Limb (tissue), 2 donors: ENCODE results near the gene TMEM139.
"Not testable (repeated sequence)": the region's sequence is repeated elsewhere in the genome, so short reads cannot be mapped to it uniquely, and the experiment has no call there.

Experiments
- DNase-seq, 2 donors: peaks; one replicate each; pipeline ENCODE4 v3.0.0-alpha.2; 2016; ENCODE audit errors: extremely low spot score in 2 of 2

TMEM139 gene

DNA sequence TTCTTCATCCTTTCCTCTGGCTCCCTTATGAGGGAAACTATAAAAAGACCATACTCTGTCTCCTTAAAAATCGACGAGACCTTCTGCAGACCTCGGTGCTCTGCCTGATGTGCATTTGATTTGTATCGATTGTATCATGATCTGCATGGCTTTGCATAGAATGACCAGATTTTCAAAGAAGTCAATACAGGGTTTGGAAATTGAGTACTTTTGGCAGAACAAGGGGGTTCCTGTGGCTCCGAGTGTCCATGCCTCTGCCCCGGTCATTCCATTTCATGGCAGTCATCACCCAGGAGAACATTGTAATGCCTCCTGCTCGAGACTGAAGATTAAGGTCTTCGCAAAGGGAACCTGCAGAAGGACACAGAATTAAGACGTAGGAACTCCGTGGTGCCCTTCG lies 4.1 kb downstream of the TMEM139 start:
- DNase-seq = no peak

DNA sequence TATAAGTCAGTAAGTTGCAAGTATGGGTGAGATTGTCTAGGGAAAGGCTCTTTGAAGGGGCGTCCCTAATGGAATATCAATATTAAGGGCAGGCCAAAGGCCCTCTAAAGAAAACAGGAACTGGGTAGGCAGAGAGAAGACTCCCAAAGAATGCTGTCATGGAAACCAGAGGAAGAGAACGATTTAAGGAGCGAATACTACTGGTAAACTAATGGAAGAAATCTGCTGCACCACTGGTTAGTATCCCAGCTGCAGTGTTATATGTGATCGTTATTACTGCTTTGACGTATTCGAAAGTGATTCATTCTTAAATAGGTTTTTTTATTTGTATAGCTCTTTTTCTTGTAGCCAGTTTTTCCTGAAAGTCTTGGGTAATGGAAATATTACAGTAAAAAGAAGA lies 4.7 kb downstream of the TMEM139 start:
- no peak for DNase-seq

DNA sequence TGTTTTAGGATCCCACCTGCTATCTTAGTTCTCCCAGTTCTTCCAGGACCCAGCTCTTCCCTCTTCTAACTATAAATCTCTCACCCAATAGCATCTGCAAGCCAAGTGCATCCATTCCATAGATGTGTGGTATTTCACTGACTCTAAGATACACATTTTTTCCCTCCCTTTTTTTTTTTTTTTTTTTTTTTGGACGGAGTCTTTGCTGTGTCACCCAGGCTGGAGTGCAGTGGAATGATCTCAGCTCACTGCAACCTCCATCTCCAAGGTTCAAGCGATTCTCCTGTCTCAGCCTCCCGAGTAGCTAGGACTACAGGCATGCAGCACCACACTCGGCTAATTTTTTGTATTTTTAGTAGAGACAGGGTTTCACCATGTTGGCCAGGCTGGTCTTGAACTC lies 5.1 kb downstream of the TMEM139 start:
- DNase-seq = not testable (repeated sequence)

DNA sequence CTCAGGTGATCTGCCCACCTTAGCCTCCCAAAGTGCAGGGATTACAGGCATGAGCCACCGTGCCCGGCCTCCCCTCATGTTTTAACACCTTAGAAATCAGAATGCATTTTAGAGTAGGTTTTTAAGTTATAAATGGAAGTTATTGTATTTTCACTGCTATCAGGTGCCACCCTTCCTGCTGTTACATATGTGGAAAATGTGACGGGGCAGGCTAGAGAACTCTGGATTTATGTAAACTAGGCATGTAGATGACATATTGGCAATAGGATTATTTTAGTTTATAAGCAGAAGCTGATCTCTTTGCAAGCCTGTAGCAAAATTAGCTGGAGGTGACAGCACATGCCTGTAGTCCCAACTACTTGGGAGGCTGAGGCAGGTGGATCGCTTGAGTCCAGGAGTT lies 5.5 kb downstream of the TMEM139 start:
- DNase-seq = no peak

DNA sequence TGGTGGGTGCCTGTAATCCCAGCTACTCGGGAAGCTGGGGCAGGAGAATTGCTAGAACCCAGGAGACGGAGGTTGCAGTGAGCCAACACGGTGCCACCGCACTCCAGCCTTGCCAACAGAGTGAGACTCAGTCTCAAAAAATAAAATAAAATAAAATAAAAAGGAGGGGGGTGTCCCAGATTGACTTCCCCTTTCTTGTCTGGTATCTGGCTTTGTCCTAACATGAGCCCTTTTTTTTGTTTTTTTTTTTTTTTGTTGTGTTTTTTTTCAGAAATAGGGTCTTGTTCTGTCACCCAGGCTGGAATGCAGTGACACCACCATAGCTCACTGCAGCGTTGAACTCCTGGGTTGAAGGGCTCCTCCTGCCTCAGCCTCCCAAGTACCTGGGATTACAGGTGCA lies 8.1 kb downstream of the TMEM139 start:
- DNase-seq = no peak

DNA sequence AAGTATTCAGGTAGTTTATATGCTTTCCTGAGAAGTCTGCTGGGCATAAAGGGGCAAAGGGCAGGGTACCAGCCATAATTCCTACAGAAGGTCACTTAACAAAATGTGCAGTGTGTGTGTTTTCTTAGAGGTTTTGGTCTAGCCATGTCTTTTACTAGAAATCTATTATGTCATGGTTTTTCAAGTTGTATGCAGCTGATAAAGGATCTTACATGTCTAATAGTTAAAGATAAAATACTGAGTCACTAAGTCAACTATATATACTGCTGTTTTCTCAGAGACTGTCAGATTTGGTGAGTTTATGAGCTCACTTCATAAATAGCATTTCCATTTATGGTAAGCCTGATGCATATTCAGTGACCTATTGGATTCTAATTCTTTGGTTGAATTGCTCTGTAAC lies 11.1 kb downstream of the TMEM139 start:
- no peak for DNase-seq

DNA sequence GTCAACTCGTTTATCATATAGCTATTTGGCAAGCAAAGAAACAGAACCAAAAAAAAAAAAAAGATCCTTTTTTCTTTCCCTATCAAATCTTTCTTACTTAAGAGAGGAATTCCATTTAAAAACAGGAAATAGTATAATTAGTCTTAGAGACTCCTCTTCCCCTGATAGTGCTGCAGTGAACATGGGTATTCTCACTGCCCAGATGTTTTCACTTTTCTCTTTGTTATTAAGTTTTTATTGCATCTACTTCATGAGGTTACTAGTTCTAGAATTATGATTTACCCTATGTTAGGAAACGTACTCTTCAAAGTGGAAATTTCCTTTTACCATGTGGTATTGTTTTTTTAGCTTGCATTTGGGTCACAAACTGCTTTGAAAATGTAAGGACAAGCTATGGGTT lies 11.9 kb downstream of the TMEM139 start:
- no peak for DNase-seq

DNA sequence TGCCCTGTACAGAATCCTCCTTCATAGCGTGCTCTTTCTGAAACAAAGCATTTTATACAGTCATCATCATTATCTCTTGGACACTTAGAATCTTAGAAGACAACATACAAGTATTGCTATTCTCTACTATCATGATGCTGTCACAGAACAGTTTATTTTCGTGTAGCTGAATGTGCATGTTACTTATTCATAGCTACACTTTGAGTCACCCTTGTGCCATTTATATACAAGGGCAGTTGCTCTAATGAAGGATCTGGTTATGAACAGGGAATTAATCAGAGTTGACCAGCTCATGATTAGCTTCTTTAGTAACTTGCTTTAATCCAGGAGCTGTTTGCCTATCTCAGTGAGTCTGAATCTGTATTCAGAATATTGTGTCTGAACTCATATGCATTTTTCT lies 14.6 kb downstream of the TMEM139 start:
- DNase-seq = no peak

DNA sequence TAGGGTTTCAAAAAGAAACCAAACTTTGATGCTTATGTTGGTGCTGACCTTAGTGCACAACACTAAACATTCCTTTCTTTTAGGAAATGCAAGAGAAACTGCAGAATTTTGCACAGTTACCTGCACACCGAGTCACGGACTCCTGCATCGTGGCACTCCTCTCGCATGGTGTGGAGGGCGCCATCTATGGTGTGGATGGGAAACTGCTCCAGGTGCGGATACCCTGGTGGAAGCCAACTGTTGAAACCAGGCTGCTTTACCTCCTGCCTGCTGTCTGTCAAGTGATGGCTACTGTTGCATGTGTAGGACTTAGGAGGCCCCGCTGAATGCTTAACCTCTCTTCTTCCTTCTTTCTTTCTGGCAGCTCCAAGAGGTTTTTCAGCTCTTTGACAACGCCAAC lies 15.1 kb downstream of the TMEM139 start:
- DNase-seq = no peak

DNA sequence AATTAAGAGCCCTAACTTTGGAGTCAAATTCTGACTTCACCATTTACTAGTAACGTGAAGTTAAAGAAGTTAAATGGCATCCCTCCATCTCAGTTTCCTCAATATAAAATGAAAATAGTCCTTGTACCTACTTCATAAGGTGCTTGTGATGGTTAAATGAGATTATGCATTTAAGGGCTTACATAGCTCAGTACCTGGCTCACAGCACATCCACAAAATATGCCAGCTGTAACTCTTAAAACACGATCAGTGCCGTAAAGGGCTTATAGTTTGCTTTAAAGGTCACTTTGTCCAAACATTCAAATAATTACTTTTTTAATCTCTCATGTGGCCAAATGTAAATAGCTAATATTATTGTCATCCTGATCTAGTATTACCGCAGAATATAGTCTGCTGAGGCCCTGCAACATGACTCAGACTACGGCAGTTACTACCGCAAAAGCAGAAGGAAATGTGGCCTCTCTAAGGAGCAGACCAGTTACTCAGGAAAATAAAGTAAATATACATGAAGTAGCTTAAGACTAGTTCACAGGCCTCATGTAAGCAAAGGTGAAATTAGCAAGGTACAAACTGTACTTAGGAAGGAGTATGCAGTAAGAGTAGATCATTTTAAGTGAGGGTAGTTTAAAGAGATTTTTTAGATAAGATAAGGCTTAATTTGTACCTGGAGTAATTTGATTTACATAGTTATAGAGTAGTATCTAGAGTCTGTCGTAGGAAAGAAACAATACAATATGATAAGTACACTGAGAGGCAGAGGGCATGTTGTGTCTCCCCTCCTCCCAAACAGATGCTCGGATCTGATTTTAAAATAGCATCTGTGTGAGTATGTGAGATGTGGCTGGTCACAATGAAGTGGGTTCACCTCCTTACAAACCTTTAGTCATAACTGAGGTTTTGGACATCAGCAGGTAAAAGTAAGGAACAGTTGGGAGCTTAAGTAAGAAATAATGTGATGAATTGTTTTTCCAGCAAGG lies 16.5 kb downstream of the TMEM139 start:
- DNase-seq = no peak

DNA sequence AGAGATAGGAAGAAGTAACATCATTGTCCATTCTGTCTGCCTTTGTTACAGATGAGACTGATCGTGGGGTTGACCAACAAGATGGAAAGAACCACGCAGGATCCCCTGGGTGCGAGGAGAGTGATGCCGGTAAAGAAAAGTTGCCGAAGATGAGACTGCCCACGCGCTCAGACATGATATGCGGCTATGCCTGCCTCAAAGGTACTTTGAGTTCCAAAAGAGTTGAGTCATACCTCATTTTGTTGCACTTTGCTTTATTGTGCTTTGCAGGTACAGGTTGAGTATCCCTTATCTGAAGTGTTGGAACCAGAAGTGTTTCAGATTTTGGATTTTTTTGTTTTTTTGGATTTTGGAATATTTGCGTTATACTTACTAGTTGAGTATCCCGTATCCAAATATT lies 19.0 kb downstream of the TMEM139 start:
- DNase-seq = no peak

DNA sequence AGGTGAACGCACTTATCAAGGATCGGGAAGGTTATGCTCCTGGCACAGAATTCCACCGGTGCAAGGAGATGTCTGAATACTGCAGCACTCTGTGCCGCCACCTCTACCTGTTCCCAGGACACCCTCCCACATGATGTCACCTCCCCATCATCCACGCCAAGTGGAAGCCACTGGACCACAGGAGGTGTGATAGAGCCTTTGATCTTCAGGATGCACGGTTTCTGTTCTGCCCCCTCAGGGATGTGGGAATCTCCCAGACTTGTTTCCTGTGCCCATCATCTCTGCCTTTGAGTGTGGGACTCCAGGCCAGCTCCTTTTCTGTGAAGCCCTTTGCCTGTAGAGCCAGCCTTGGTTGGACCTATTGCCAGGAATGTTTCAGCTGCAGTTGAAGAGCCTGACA lies 20.2 kb downstream of the TMEM139 start:
- DNase-seq = no peak

DNA sequence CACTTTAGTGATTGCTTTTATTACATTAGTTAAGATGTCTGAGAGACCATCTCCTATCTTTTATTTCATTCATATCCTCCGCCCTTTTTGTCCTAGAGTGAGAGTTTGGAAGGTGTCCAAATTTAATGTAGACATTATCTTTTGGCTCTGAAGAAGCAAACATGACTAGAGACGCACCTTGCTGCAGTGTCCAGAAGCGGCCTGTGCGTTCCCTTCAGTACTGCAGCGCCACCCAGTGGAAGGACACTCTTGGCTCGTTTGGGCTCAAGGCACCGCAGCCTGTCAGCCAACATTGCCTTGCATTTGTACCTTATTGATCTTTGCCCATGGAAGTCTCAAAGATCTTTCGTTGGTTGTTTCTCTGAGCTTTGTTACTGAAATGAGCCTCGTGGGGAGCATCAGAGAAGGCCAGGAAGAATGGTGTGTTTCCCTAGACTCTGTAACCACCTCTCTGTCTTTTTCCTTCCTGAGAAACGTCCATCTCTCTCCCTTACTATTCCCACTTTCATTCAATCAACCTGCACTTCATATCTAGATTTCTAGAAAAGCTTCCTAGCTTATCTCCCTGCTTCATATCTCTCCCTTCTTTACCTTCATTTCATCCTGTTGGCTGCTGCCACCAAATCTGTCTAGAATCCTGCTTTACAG lies 20.8 kb downstream of the TMEM139 start:
- DNase-seq = no peak

DNA sequence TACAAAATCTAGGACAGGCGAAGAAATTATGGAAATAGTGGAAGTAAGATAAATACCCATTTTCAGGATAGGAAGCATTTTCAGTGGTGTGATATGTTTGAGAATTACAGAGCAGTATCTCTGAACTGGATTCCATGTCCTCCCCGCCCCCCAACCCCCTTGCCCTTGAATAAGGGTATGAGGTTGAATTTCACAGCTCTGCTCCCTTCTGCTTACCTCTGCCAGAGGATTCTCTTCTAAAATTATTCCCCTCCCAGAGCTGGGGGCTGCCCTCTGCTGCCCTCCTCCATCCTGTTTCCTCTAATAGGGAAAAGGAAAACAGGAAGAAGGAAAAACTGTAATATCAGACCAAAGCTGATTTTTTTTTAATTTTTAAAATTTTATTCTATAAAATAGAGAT lies 23.9 kb downstream of the TMEM139 start:
- no peak for DNase-seq

DNA sequence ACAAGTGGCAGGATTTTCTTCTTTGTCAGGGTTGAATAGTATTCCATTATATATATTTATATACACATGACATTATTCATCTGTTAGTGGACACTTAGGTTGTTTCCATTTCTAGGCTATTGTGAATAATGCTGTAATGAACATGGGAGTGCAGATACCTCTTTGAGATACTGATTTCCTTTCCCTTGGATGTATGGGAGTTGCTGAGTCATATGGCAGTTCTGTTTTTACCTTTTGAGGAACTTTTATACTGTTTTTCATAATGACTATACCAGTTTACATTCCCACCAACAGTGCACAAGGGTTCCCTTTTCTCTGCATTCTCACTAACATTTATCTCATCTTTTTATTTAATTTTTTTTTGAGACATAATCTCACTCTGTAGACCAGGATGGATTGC lies 29.4 kb downstream of the TMEM139 start:
- no peak for DNase-seq

DNA sequence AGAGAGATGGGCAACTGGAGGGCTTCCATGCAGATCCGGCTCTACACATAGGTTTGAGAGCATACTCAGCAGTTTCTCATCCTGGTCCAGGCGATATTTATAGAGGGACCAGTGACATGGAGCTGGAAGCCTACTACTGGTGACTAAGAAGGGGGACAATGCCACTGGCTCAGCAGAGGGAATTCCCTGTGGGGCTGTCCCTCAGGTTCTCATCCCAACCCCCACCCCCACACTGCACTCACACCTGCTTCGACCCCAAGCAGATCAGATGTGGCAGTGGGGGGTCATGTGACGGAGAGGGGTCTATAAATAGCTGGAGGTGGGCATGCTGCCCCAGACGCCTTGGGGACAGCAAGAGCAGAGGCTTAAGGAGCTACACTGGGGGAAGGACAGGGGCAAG lies 31.0 kb downstream of the TMEM139 start, which contains the start of gene CLCN1:
CLCN1 (plus strand) TSS at position 336 of the 400 bp plus-strand sequence. CDS start 102 bp downstream, outside the sequence.
- no peak for DNase-seq

DNA sequence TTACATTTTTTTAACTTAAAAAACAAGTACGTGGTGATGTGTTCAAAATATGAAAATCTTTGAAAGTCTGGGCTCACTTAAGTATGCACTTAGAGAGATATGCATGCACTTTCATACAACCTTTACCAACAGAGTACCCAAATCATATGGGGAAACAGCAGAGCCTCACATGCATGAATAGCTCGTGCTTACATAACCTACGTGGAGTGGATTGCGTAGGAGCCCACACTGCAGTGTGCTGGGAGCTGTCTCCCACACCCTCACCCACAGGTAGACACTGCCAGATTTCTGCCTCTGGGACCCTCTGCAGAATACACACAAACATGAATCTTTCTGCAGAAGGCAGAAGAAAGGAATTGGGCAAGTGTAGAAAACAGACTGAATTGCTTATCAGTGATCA lies 31.7 kb downstream of the TMEM139 start:
- no peak for DNase-seq

DNA sequence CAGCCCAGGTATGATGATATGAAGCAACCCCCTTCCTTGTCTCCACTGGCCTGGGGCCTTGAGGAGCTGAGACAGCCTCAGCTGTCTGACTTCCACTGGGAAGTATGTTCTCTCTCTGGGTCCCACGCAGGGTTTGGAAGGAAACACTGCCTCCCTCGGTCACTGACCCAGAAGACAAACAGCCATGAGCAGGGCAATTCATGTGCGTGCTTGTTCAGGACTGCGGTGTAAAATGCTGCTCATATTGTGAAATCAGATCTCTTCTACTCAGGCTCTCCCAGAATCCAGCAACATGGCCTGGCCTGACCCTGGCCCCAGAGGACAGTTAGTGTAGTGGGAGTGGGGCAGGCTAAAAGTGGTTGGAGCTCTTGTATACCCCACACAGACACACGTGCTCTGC lies 33.9 kb downstream of the TMEM139 start:
- no peak for DNase-seq

DNA sequence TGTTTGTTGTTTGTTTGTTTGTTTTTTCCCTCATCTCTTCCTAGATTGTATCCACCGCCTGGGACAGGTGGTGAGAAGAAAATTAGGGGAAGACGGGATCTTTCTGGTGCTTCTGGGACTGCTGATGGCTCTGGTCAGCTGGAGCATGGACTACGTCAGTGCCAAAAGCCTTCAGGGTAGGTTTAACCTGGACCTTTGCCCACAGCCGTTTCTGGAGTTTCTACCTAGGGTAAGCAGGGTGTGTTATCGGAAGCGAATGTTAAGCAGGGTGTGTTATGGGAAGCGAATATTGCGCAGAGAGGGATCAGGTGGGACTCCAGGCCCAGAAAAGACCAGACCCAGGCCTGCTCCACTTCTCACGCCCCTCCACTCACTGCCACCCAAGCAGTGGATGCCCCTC lies 35.9 kb downstream of the TMEM139 start:
- DNase-seq = no peak

DNA sequence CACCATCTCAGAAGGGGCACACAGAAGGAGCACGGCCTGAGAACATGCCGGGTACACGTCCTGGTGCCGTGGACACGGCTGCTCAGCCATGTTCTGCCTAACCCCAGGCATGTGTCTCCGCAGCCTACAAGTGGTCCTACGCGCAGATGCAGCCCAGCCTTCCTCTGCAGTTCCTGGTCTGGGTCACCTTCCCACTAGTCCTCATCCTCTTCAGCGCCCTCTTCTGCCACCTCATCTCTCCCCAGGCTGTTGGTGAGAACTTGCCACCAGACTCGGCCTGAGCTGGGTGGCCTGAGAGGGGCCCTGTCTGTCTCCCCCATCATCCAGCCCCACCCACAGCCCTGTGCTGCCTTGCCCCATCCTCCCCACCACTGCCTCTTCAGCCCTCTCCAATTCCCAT lies 36.5 kb downstream of the TMEM139 start:
- DNase-seq = no peak

DNA sequence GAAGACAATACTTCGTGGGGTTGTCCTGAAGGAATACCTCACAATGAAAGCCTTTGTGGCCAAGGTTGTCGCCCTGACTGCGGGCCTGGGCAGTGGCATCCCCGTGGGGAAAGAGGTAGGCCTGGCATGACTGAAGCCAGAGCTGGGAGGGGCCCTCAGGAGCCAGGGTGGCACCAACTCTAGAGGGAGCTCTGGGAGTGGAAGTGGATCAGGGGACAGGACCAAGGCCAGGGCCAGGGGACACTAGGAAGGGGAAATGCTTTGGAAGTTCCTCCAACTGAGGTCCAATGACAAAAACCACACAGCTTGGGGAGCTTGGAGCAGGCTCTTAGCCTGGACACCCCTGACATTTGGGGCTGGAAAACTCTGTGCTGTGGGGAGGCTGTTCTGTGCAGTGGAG lies 37.0 kb downstream of the TMEM139 start:
- DNase-seq = no peak

DNA sequence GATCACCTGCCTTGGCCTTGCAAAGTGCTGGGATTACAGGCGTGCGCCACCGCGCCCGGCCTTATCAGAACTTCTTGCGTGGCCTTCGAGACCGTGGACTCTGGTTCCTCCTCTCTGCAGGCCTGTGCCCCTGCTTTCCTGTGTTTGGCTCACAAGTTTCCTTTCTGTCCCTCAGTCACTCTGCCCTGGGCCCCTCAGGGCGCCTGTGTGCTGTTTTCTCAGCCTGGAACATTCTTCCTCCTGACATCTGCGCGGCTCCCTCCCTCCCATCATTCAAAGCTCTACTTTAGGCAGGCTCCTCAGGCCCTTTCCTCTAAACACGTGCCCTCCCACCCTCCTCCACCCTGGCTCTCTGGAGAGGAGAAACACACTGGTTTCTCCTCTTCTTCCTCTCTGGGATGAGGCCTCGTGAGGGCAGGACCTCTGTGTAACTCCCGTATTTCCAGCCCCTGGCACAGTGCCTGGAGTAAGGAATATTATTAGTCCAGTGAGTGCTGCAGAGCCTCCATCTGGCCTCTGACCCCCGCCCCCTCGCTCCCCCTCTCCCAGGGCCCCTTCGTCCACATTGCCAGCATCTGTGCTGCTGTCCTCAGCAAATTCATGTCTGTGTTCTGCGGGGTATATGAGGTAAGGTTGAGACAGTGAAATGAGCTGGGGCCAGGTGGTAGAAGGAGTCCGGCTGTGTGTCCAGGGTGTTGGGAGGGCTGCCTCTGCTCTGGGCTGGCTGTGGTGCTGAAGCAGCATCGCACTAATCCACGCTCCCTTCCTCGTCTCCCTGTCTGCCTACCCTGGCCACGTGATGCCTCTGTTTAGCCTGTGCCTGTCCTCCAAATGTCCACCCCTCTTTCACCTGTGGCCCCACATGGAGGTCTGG lies 38.2 kb downstream of the TMEM139 start:
- peak in 1 of 2 donors; percentile 50 for DNase-seq
